GM13976 (cell line): ENCODE results near the gene VAMP8.
"Not testable (repeated sequence)": the region's sequence is repeated elsewhere in the genome, so short reads cannot be mapped to it uniquely, and the experiment has no call there.

Experiments
- DNase-seq: peaks from one replicate; pipeline ENCODE4 v3.0.0; 2012; ENCODE audit warnings: low spot score
- in situ Hi-C: fragments of 300-500 bp; cut with MboI; formaldehyde crosslinking; loops from one replicate; pipeline ENCODE4 v1.12.0; 2022; ENCODE audit warnings: low sequenced_read_pairs, mixed read lengths, inconsistent platforms; ENCODE audit not compliant: unreplicated experiment
- TF ChIP-seq, protein P1 (sequence below): IDR thresholded peaks from 2 replicates; pipeline ENCODE4 v1.5.1; 2012; ENCODE audit warnings: borderline replicate concordance, mild to moderate bottlenecking; ENCODE audit not compliant: insufficient read depth; ENCODE audit errors: extremely low read depth, missing control alignments, control extremely low read depth

VAMP8 gene

DNA sequence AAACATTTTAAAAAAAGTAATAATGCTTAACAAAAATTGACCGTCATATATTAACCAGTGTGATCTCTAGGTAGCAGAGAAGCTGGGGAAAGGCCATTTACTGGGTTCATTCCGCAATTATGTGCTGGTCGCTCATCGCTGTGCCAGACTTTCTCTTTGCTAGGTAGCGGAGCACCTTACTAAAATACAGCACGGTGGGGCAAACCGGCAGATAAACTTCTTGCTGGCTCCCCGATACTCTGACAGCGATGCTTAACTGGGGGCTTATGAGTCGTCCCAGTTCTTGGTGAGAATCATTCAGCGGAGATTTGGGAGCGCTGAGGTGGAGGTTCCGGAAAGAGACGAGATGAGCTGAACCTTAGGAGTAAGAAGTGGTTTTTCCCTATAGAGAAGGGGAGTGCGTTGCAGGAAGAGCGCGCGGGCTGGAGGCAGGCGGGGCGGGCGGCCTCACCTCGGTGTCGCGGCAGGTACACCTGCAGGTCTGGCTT, 33.9 kb downstream of the VAMP8 start:
- no peak for DNase-seq
- TF ChIP-seq, protein P1, sequence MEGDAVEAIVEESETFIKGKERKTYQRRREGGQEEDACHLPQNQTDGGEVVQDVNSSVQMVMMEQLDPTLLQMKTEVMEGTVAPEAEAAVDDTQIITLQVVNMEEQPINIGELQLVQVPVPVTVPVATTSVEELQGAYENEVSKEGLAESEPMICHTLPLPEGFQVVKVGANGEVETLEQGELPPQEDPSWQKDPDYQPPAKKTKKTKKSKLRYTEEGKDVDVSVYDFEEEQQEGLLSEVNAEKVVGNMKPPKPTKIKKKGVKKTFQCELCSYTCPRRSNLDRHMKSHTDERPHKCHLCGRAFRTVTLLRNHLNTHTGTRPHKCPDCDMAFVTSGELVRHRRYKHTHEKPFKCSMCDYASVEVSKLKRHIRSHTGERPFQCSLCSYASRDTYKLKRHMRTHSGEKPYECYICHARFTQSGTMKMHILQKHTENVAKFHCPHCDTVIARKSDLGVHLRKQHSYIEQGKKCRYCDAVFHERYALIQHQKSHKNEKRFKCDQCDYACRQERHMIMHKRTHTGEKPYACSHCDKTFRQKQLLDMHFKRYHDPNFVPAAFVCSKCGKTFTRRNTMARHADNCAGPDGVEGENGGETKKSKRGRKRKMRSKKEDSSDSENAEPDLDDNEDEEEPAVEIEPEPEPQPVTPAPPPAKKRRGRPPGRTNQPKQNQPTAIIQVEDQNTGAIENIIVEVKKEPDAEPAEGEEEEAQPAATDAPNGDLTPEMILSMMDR: no peak
- in situ Hi-C loops: no loop called here

DNA sequence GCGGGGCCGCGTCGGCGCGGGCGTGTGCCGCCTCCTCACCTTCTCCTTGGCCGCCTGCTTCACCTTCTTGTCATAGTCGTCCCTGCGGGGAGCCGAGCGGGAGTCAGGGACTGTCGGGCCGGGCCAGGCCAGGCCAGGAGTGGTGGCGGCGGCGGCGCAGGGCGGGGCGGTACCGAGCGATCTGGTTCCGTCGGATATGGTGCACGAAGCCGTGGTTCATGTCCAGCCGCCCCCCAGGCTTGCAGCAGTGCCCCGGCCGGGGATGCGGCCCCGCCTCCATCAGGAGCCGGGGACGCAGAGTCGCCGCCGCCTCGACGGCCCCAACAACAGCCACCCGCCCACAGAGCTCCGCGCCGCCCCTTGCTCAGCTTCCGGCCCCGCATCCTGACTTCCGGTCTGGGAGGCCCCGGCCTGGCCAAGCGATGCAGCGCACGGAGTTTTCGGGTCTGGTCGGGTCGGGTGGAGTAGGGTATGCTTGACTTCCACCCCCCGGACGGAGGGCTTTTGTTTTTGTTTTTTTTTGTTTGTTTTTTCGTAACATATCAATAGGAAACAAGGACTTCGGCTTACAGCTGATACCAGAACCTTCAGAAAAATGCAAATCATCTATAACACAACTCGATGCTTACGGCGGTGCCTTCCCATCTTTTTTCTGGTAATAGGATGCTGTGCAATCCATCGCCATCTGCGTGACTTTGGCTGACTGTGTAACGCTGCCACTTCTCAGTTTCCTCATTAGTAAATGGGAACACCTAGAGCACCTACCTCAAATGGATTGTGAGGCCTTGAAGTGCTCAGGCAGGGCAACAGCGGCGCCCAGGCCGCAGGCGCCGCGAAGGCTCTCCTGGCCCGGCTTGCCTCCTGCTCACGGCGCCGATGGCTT, 34.6 kb downstream of the VAMP8 start, which contains the start of gene C2orf68:
Gene C2orf68, minus strand, starts transcription at position 362 of the 883 bp plus-strand sequence. Its CDS starts 82 bp downstream, at position 280.
- DNase-seq: peak; percentile 96
- TF ChIP-seq, protein P1: no peak
- in situ Hi-C loops: no loop called here

DNA sequence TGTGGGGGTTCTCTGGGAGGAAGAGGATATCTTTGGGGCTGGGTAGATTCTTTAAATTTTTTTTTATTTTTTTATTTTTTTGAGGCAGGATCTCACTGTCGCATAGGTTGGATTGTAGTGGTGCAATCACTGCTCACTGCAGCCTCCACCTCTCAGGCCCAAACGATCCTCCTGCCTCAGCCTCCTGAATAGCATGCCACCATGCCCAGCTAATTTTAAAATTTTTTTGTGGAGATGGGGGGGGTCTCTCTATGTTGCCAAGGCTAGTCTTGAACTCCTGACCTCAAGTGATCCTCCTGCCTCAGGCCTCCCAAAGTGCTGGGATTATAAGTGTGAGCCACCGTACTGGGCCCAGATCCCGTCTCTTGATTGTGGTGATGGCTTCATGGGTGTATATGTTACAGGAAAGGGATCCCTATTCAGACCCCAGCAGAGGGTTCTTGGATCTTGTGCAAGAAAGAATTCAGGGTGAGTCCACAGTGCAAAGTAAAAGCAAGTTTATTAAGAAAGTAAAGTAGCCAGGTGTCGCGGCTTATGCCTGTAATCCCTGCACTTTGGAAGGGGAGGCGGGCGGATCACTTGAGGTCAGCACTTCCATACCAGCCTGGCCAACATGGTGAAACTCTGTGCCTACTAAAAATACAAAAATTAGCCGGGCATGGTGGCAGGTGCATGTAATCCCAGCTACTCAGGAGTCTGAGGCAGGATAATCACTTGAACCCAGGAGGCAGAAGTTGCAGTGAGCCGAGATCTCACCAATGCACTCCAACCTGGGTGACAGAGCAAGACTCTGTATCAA, 36.5 kb downstream of the VAMP8 start:
- in situ Hi-C loops: no loop called here
- TF ChIP-seq, protein P1: no peak

DNA sequence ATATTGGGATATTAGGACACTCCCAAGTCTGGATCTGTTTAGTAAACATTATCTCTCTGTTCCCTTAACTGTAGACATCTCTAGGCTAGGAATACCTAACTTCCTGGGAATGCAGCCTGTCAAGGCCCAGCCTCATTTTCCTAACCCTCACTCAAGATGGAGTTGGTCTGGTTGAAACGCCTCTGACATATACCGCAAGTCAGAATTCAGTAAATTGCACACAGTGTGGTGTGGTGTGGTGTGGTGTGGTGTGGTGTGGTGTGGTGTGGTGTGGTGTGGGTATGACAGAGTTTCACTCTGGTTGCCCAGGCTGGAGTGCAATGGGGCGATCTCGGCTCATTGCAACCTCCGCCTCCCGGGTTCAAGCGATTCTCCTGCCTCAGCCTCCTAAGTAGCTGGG, 37.4 kb downstream of the VAMP8 start:
- in situ Hi-C loops, DNase-seq: not testable (repeated sequence)

More for the DNA sequence above, 36.5 kb downstream of the VAMP8 start:
- no peak for DNase-seq

DNA sequence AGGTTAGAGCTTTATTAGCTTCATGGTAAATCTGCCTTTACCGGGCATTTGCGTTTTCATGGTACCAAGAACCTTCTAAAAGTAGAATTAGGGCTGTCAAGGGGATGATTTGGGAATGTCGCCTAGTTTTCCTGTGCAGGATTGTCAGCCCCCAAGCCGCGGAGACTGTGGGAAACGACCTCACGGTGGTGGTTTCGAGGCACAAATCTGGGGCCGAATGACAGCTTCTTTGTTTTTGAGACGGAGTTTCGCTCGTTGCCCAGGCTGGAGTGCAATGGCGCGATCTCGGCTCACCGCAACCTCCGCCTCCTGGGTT, 38.0 kb downstream of the VAMP8 start:
- in situ Hi-C loops: no loop called here
- no peak for DNase-seq
- TF ChIP-seq, protein P1: no peak

DNA sequence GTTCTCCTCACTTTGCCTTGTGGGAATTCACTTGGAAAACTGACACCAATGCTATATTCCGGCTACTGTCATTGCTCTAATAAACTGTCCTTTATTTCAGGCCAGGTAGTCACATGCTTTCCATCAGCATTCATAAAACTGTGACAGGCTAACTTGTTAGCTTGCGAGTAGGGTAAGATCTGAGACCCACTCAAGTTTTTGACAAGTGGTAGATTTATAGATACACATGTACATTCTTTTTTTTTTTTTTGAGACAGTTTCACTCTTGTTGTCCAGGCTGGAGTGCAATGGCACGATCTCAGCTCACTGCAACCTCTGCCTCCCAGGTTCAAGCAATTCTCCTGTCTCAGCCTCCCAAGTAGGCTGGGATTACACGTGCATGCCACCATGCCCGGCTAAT, 40.3 kb downstream of the VAMP8 start:
- DNase-seq, in situ Hi-C loops: not testable (repeated sequence)

DNA sequence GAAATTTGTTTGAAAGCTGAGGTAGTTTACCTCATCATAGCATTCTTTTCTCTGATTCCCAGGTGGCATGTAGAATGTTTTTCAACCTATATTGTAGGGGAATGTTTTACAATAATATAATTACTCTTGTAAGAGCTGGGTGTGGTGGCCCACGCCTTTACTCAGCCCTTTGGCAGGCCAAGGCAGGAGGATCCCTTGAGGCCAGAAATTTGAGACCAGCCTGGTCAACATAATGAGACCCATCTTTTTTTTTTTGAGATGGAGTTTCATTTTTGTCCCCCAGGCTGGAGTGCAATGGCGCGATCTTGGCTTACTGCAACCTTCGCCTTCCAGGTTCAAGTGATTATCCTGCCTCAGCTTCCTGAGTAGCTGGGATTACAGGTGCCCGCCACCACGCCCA, 42.2 kb downstream of the VAMP8 start:
- in situ Hi-C loops: no loop called here
- no peak for DNase-seq
- TF ChIP-seq, protein P1: no peak
